ENCODE data around the gene TOP1.
A peak's percentile ranks its signal among the peaks of the same experiment; 100 is the strongest.

TOP1 gene

DNA sequence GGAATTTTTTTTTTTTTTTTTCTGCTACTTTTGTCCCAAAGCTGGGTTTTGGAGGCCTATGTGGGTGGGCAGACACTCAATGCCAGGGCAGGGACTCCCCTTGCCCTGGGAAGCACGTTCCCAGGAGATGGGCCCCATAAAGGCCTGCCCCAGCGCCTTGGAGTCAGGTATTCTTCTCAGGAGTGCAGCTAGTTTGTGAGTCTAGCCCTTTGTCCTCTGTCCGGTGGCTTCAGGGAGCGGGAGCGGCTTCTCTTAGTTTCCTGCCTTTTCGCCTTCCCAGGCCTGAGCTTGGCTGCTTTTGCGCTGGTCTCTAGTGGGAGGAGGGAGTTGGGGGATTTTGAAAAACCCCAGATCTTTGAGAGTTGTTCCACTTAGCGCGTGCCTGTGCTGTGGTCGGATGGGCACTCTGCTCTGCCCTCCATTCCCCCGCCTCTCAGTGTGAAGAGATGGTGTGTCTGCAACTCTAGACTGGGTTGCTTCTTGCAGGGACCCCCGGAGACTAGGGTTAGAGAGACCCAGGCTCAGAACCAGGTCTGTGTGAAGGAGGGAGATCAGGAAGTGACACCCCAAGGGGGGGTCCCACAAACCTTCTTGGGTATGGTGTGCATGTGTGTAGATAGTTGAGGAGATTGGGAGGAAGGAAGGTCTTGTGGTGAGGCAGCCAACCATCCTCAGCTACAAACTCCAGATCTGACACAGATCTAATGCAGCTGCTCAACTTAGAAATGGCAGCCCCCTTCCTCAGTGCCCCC lies 110.0 kb downstream of the TOP1 start:
- no peaks in the 10 kb centered on the region for H3K4me1 ChIP-seq (ENCODE audit: control insufficient read depth, insufficient read depth, low read length)
- CTCF ChIA-PET, result interaction anchor here (5.1 kb wide), 1 partner anchor 202 kb away, joined by 39 read pairs; the partner anchor contains the start of gene LPIN3
- H3K27ac ChIP-seq (ENCODE audit: extremely low read depth, low read depth, low read length), result peak overlapping the region; percentile 76
- H3K4me3 ChIP-seq (ENCODE audit: low read depth, low read length), result peak overlapping the region; percentile 88
- TF ChIP-seq ZNF404 (tag by site-specific recombination; IDR thresholded peaks at IDR 0.05) (no peak), ZNF768 (tag by site-specific recombination; IDR thresholded peaks at IDR 0.05) (no peak), HOXD13 (CRISPR knock-in tag; IDR thresholded peaks at IDR 0.05; ENCODE audit: borderline replicate concordance) (no peak), KLF9 (tag by site-specific recombination; IDR thresholded peaks at IDR 0.05; ENCODE audit: low read depth) (no peak)
- TF ChIP-seq, protein P1, sequence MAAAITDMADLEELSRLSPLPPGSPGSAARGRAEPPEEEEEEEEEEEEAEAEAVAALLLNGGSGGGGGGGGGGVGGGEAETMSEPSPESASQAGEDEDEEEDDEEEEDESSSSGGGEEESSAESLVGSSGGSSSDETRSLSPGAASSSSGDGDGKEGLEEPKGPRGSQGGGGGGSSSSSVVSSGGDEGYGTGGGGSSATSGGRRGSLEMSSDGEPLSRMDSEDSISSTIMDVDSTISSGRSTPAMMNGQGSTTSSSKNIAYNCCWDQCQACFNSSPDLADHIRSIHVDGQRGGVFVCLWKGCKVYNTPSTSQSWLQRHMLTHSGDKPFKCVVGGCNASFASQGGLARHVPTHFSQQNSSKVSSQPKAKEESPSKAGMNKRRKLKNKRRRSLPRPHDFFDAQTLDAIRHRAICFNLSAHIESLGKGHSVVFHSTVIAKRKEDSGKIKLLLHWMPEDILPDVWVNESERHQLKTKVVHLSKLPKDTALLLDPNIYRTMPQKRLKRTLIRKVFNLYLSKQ (tag by site-specific recombination; IDR thresholded peaks at IDR 0.05; ENCODE audit: borderline replicate concordance), result no peak
- TF ChIP-seq, protein P2, sequence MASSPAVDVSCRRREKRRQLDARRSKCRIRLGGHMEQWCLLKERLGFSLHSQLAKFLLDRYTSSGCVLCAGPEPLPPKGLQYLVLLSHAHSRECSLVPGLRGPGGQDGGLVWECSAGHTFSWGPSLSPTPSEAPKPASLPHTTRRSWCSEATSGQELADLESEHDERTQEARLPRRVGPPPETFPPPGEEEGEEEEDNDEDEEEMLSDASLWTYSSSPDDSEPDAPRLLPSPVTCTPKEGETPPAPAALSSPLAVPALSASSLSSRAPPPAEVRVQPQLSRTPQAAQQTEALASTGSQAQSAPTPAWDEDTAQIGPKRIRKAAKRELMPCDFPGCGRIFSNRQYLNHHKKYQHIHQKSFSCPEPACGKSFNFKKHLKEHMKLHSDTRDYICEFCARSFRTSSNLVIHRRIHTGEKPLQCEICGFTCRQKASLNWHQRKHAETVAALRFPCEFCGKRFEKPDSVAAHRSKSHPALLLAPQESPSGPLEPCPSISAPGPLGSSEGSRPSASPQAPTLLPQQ (tag by site-specific recombination; IDR thresholded peaks at IDR 0.05), result 0 out of 2 replicates have a peak, but pooled peaks have one; percentile 26
- TF ChIP-seq, protein P3, sequence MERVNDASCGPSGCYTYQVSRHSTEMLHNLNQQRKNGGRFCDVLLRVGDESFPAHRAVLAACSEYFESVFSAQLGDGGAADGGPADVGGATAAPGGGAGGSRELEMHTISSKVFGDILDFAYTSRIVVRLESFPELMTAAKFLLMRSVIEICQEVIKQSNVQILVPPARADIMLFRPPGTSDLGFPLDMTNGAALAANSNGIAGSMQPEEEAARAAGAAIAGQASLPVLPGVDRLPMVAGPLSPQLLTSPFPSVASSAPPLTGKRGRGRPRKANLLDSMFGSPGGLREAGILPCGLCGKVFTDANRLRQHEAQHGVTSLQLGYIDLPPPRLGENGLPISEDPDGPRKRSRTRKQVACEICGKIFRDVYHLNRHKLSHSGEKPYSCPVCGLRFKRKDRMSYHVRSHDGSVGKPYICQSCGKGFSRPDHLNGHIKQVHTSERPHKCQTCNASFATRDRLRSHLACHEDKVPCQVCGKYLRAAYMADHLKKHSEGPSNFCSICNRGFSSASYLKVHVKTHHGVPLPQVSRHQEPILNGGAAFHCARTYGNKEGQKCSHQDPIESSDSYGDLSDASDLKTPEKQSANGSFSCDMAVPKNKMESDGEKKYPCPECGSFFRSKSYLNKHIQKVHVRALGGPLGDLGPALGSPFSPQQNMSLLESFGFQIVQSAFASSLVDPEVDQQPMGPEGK (tag by site-specific recombination; IDR thresholded peaks at IDR 0.05), result no peak
- TF ChIP-seq, protein P4, sequence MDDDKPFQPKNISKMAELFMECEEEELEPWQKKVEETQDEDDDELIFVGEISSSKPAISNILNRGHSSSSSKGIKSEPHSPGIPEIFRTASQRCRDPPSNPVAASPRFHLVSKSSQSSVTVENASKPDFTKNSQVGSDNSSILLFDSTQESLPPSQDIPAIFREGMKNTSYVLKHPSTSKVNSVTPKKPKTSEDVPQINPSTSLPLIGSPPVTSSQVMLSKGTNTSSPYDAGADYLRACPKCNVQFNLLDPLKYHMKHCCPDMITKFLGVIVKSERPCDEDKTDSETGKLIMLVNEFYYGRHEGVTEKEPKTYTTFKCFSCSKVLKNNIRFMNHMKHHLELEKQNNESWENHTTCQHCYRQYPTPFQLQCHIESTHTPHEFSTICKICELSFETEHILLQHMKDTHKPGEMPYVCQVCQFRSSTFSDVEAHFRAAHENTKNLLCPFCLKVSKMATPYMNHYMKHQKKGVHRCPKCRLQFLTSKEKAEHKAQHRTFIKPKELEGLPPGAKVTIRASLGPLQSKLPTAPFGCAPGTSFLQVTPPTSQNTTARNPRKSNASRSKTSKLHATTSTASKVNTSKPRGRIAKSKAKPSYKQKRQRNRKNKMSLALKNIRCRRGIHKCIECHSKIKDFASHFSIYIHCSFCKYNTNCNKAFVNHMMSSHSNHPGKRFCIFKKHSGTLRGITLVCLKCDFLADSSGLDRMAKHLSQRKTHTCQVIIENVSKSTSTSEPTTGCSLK (tag by site-specific recombination; IDR thresholded peaks at IDR 0.05), result no peak
- H3K36me3 ChIP-seq (ENCODE audit: control insufficient read depth in 2 of 2, insufficient read depth in 1 of 2, low read length in 2 of 2), result peaks cover 0 to 39% of the 10 kb centered on the region in 2 experiments; a peak in 1 of 3 replicates
- no peaks in the 10 kb centered on the region for H3K9me3 ChIP-seq (ENCODE audit: control insufficient read depth, insufficient read depth, low read depth, low read length)
- POLR2A ChIA-PET, result interaction anchor here (0.5 to 2.1 kb wide), 6 partner anchors 9 to 202 kb away, joined by 3 to 6 read pairs (median 4); partner anchors contain the start of gene LPIN3

DNA sequence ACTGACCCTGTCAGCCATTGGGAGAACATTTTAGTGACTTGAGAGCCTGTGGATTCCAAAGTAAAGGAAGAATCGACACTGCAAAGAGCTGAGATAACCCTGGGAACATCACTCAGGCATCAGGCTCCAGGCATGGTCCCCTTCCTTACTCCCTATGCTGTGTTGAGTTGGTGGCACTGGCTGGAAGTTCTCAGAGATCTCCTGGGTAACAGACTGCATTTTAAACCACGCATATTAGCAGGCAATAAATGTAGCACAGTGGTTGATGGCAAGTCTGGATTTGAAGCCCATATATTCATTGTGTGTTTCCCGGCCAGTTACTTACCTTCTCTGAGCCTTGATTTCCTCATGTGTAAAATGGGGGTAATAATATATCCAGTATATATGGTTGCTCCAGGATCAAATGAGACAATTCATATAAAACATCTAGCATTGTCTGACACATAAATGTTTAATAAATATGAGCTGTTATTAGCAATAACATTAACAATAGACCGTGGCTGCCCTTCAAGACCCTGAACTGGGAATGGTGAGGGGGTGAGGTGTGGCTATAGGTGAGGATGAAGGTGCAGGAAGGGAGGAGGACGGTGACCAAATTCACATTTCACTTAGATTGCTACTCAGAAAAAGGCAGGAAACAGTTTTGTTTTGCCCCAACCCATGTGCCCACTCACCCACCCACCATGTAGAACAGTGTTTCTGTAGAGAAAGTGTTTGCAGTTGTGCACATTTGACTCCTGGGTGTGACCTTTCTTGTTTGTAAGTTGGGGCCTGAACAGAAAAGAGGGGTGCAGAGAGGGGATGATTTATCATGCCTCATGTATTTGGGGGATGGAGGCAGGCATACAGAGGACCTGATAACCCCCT lies 110.8 kb downstream of the TOP1 start:
- H3K9me3 ChIP-seq (ENCODE audit: control insufficient read depth, insufficient read depth, low read depth, low read length), result no peaks in the 10 kb centered on the region
- ChIA-PET CTCF (no interaction called here), POLR2A (interaction anchor here (2.1 kb wide), 1 partner anchor 14 kb away, joined by 5 read pairs; no protein-coding TSS in a partner anchor)
- no peak overlapping the region for H3K27ac ChIP-seq (ENCODE audit: extremely low read depth, low read depth, low read length)
- H3K36me3 ChIP-seq (ENCODE audit: control insufficient read depth in 2 of 2, insufficient read depth in 1 of 2, low read length in 2 of 2), result peaks cover 0 to 46% of the 10 kb centered on the region in 2 experiments; a peak in 1 of 3 replicates
- no peaks in the 10 kb centered on the region for H3K4me1 ChIP-seq (ENCODE audit: control insufficient read depth, insufficient read depth, low read length)
- H3K4me3 ChIP-seq (ENCODE audit: low read depth, low read length), result no peak overlapping the region; the same call in 1 of the 2 replicates
- TF ChIP-seq ZNF37A (tag by site-specific recombination; IDR thresholded peaks at IDR 0.05) (no peak), SP2 (tag by site-specific recombination; IDR thresholded peaks at IDR 0.05) (no peak), ZNF660 (tag by site-specific recombination; IDR thresholded peaks at IDR 0.05) (no peak), ZNF169 (tag by site-specific recombination; IDR thresholded peaks at IDR 0.05) (no peak), ZNF19 (tag by site-specific recombination; IDR thresholded peaks at IDR 0.05; ENCODE audit: low read depth) (no peak), ZNF324 (tag by site-specific recombination; IDR thresholded peaks at IDR 0.05) (no peak), ZFHX2 (tag by site-specific recombination; conservative IDR thresholded peaks at IDR 0.05) (peak; percentile 84), ZNF777 (tag by site-specific recombination; IDR thresholded peaks at IDR 0.05; ENCODE audit: borderline replicate concordance) (no peak), EGR2 (tag by site-specific recombination; IDR thresholded peaks at IDR 0.05; ENCODE audit: low read depth) (peak; percentile 82), ZNF202 (tag by site-specific recombination; IDR thresholded peaks at IDR 0.05; ENCODE audit: borderline replicate concordance) (no peak), KLF1 (tag by site-specific recombination; IDR thresholded peaks at IDR 0.05) (no peak)
- TF ChIP-seq, protein P5, sequence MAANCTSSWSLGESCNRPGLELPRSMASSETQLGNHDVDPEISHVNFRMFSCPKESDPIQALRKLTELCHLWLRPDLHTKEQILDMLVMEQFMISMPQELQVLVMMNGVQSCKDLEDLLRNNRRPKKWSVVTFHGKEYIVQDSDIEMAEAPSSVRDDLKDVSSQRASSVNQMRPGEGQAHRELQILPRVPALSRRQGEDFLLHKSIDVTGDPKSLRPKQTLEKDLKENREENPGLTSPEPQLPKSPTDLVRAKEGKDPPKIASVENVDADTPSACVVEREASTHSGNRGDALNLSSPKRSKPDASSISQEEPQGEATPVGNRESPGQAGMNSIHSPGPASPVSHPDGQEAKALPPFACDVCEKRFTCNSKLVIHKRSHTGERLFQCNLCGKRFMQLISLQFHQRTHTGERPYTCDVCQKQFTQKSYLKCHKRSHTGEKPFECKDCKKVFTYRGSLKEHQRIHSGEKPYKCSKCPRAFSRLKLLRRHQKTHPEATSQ (tag by site-specific recombination; IDR thresholded peaks at IDR 0.05), result no peak
- TF ChIP-seq, protein P6, sequence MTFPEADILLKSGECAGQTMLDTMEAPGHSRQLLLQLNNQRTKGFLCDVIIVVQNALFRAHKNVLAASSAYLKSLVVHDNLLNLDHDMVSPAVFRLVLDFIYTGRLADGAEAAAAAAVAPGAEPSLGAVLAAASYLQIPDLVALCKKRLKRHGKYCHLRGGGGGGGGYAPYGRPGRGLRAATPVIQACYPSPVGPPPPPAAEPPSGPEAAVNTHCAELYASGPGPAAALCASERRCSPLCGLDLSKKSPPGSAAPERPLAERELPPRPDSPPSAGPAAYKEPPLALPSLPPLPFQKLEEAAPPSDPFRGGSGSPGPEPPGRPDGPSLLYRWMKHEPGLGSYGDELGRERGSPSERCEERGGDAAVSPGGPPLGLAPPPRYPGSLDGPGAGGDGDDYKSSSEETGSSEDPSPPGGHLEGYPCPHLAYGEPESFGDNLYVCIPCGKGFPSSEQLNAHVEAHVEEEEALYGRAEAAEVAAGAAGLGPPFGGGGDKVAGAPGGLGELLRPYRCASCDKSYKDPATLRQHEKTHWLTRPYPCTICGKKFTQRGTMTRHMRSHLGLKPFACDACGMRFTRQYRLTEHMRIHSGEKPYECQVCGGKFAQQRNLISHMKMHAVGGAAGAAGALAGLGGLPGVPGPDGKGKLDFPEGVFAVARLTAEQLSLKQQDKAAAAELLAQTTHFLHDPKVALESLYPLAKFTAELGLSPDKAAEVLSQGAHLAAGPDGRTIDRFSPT (tag by site-specific recombination; IDR thresholded peaks at IDR 0.05), result no peak

Measured in HEK293 (cell line).